Measurements from ENCODE around the gene NDUFV2.
"Not testable (repeated sequence)": the region's sequence is repeated elsewhere in the genome, so short reads cannot be mapped to it uniquely, and the experiment has no call there.

Gene NDUFV2

GRCh38 chr18:9160014-9160413, 57.5 kb downstream of the NDUFV2 start:
- no peak for DNase-seq

- DNase-seq, result not testable (repeated sequence)
Measured at GRCh38 chr18:9162663-9163062, 60.2 kb downstream of the NDUFV2 start.

DNA sequence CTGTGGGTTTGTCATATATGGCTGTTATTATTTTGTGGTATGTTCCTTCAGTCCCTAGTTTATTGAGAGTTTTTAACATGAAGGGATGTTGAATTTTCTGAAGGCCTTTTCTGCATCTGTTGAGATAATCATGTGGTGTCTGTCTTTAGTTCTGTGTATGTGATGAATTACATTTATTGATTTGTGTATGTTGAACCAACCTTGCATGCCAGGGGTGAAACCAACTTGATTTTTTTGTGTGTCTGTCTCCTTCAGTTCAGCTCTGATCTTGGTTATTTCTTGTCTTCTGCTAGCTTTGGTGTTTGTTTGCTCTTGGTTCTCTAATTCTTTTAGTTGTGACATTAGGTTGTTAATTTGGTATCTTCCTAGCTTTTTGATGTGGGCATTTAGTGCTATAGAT, 61.6 kb downstream of the NDUFV2 start:
- DNase-seq, result not testable (repeated sequence)

- DNase-seq, result not testable (repeated sequence)
Measured at GRCh38 chr18:9165883-9166282, 63.4 kb downstream of the NDUFV2 start.

- DNase-seq, result not testable (repeated sequence)
Measured at GRCh38 chr18:9169515-9169914, 67.0 kb downstream of the NDUFV2 start.

- DNase-seq, result not testable (repeated sequence)
Measured at GRCh38 chr18:9171919-9172318, 69.4 kb downstream of the NDUFV2 start.

DNA sequence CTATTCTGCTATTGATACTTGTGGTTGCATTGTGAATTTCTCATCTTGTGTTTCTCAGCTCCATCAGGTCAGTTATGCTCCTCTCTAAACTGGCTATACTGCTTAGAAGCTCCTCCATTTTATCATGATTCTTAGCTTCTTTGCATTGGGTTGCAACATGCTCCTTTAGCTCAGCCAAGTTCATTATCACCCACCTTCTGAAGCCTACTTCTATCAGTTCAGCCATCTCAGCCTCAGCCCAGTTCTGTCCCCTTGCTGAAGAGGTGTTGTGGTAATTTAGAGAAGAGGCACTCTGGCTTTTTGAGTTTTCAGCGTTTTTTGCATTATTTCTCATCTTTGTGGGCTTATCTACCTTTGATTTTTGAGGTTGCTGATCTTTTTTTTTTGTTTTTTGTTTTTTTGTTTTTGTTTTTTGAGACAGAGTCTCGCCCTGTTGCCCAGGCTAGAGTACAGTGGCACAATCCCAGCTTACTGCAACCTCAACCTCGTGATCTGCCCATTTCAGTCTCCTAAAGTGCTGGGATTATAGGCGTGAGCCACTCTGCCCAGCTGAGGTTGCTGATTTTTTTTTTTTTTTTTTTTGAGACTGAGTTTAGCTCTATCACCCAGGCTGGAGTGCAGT, 70.1 kb downstream of the NDUFV2 start:
- DNase-seq, result no peak

DNA sequence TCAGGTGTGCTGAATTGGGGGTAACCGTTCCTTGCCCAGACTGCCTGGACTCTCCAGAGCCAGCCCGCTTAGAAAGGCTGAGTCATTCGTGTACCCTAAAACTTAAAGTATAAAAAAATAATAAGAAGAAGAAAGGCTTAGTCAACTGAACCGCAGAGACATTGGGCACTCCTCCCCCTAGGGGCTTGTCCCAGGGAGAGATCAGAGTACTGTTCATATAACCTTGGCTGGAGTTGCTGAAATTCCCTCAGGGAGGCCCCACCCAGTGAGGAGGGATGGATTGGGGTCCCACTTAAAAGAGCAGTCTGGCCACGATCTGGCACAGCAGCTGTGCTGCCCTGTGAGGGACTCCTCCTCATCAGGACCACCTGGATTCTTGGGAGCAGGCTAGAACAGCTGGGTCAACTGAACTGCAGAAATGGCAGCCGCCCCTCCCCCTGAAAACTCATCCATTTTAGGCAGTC, 71.3 kb downstream of the NDUFV2 start:
- no peak for DNase-seq

- DNase-seq, result no peak
Measured at GRCh38 chr18:9174302-9174701, 71.8 kb downstream of the NDUFV2 start.

DNA sequence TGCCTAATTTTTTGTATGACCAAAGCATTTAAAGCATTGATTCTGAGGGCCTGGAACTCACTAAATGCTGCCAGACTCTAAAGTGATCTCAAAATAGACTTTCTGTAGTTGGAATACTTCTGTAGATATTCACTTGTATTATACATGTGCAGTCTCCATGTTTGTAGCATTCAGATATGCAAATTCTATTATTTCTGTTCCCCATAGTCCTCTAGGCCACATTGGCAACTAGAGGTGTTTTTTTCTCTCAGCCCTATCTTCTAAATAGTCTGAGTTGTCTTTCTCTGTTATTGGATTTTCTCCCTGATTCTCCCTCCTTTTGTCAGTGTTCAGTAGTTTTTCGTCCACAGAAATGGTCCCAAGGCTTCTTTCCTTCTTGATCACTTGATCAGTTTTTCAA, 72.6 kb downstream of the NDUFV2 start:
- no peak for DNase-seq

GRCh38 chr18:9177031-9177430, 74.5 kb downstream of the NDUFV2 start:
- no peak for DNase-seq

DNA sequence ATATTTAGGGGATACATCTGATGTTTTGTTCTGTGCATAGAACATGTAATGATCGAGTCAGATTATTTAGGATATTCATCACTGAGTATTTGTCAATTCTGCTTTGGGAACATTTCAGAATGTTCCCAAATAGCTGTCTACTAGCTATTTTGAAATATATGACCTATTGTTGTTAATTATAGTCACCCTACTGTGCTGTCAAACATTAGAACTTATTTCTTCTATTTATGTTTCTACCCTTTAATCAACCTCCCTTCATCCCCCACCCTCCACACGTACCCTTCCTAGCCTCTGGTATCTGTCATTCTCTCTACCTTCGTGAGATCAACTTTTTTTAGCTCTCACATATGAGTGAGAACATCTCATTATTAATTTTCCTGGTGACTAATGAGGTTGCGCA, 75.0 kb downstream of the NDUFV2 start:
- DNase-seq, result no peak

GRCh38 chr18:9178557-9178956, 76.1 kb downstream of the NDUFV2 start:
- no peak for DNase-seq

GRCh38 chr18:9181275-9181674, 78.8 kb downstream of the NDUFV2 start:
- no peak for DNase-seq

- no peak for DNase-seq
Measured at GRCh38 chr18:9182852-9183399, 80.4 kb downstream of the NDUFV2 start.
